Left ventricle myocardium inferior (tissue), 1 donor: ENCODE measurements around the gene NXPH1. TPM values are rescaled to one million over a fixed set of nuclear protein-coding genes. Genes with fewer than 3 reads are reported as not detected.
"Not testable (repeated sequence)": the region's sequence is repeated elsewhere in the genome, so short reads cannot be mapped to it uniquely, and the experiment has no call there.

ENCODE experiments used
- DNase-seq: peaks from one replicate; pipeline ENCODE4 v3.0.0-alpha.2; 2020
- H3K27ac ChIP-seq: fragments of 200-600 bp; replicated peaks from 2 replicates; pipeline ENCODE4 v1.8.0; 2021
- H3K27me3 ChIP-seq: fragments of 200-600 bp; 2 replicates; pipeline ENCODE4 v1.8.0; 2021; ENCODE audit warnings: low read depth
- H3K36me3 ChIP-seq: fragments of 200-600 bp; 2 replicates; pipeline ENCODE4 v1.8.0; 2021
- H3K4me1 ChIP-seq: fragments of 200-600 bp; 2 replicates; pipeline ENCODE4 v1.8.0; 2021
- H3K4me3 ChIP-seq: fragments of 200-600 bp; 2 replicates; pipeline ENCODE4 v1.8.0; 2021; ENCODE audit warnings: mild to moderate bottlenecking, moderate library complexity
- H3K9me3 ChIP-seq: fragments of 200-600 bp; replicated peaks from 2 replicates; pipeline ENCODE4 v1.8.0; 2021
- CTCF ChIP-seq: fragments of 200-600 bp; IDR thresholded peaks from 2 replicates; pipeline ENCODE4 v1.8.0; 2021; ENCODE audit warnings: antibody characterized with exemption, mild to moderate bottlenecking, borderline replicate concordance
- intact Hi-C: fragments of 100-400 bp; cut with micrococcal nuclease; formaldehyde crosslinking; loops from one replicate; pipeline ENCODE4 v1.11.0; 2022
- total RNA-seq: library from RNA; stranded (reverse); fragmentation: NEBNext Ultra II Directional; extraction: Animal tissue kit (Norgen Biotek cat#: 25700); gene quantifications from one replicate; pipeline ENCODE4 v1.2.1, GENCODE V29; 2021
- donor health status: DM: no; HTN: yes; CAD: no; lungs with severe emphysema.

The NXPH1 gene
- total RNA-seq, 1 donor from 2014 or later, result not detected

- intact Hi-C loops, result no loop called here
- H3K36me3 ChIP-seq, result no peaks in the 10 kb centered on the region
- no peaks in the 10 kb centered on the region for H3K4me1 ChIP-seq
- no peaks in the 10 kb centered on the region for H3K27me3 ChIP-seq
- H3K27ac ChIP-seq, result no peak overlapping the region
- TF ChIP-seq CTCF, result peak; percentile 50
- DNase-seq, result no peak
- no peaks in the 10 kb centered on the region for H3K9me3 ChIP-seq
- no peak overlapping the region for H3K4me3 ChIP-seq
Observed at GRCh38 chr7:8724080-8724718, 290.8 kb downstream of the NXPH1 start.

DNA sequence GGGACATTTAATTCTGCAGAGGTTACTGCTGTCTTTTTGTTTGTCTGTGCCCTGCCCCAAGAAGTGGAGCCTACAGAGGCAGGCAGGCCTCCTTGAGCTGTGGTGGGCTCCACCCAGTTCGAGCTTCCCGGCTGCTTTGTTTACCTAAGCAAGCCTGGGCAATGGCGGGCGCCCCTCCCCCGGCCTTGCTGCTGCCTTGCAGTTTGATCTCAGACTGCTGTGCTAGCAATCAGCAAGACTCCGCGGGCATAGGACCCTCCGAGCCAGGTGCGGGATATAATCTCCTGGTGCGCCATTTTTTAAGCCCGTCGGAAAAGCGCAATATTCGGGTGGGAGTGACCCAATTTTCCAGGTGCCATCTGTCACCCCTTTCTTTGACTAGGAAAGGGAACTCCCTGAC lies 298.3 kb downstream of the NXPH1 start:
- H3K4me3 ChIP-seq, H3K27ac ChIP-seq, H3K4me1 ChIP-seq, intact Hi-C loops, H3K27me3 ChIP-seq, DNase-seq, H3K36me3 ChIP-seq: not testable (repeated sequence)
- peaks cover 47% of the 10 kb centered on the region for H3K9me3 ChIP-seq

DNA sequence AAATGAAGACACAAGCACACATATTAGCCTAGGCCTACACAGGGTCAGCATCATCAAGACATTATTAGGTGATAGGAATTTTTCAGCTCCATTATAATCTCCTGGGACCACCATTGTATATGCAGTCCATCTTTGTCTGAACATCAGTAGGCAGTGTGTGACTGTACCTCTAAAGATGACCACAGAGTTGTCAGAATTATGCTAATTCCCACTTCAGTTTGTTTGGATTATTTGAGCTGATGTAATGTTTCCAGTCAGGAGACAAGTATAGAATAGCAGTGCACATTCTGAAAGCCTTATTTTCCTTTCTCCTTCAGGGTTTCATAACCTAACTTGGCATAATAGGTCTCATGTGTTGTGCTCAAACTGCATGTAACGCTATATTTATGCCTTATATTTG lies 306.4 kb downstream of the NXPH1 start:
- Histone ChIP-seq H3K27me3 (no peaks in the 10 kb centered on the region), H3K27ac (no peak overlapping the region), H3K9me3 (peaks cover 25% of the 10 kb centered on the region), H3K36me3 (no peaks in the 10 kb centered on the region), H3K4me1 (no peaks in the 10 kb centered on the region), H3K4me3 (no peak overlapping the region)
- DNase-seq, result no peak
- intact Hi-C loops, result no loop called here
- TF ChIP-seq CTCF, result no peak

DNA sequence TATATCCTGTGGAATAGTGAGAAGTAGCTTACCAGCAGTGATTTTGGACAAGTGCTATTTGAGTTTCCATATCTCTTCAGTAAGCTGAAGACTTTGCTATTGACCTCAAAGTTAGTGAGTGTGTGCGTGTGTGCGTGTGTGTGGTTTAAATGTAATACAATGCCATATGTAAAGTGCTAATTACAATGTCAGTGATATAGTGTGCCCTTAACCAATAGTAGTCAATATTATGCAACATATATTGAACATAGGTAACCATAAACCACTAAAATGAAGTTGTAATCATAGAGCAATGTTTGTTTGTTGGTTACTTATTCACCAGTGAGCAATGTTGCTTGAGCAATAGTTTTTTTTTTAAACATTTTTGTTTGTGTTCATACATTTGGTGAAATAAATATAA lies 309.4 kb downstream of the NXPH1 start:
- no peak for DNase-seq
- TF ChIP-seq CTCF, result no peak
- Histone ChIP-seq H3K4me1 (no peaks in the 10 kb centered on the region), H3K27ac (no peak overlapping the region), H3K36me3 (no peaks in the 10 kb centered on the region), H3K27me3 (no peaks in the 10 kb centered on the region), H3K9me3 (no peaks in the 10 kb centered on the region), H3K4me3 (no peak overlapping the region)
- intact Hi-C loops, result no loop called here

DNA sequence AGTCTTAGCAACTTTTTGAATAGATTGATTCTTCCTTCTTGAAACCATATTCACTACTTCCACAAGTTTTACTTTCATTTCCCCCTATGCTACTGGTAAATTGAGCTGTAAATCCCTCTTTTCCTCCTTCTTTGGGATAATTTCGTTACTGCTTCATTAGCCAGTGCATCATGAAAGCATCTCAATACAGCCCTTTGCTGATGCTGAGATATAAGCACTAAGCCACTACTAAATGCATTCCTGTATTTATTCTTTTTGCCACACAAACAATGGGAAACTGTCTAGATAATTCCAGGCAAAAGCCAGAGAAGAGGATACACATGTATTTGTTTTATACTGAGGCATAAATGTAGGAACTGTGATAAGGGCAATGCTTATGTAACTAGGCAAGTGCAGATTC lies 313.9 kb downstream of the NXPH1 start:
- no peak overlapping the region for H3K27ac ChIP-seq
- no peak overlapping the region for H3K4me3 ChIP-seq
- no peaks in the 10 kb centered on the region for H3K4me1 ChIP-seq
- no peaks in the 10 kb centered on the region for H3K9me3 ChIP-seq
- TF ChIP-seq CTCF, result no peak
- H3K36me3 ChIP-seq, result no peaks in the 10 kb centered on the region
- no peaks in the 10 kb centered on the region for H3K27me3 ChIP-seq
- DNase-seq, result no peak
- intact Hi-C loops, result no loop called here

GRCh38 chr7:8751557-8752231 lies 318.3 kb downstream of the NXPH1 start:
- H3K9me3 ChIP-seq, result no peaks in the 10 kb centered on the region
- no peaks in the 10 kb centered on the region for H3K27me3 ChIP-seq
- DNase-seq, result no peak
- H3K27ac ChIP-seq, result no peak overlapping the region
- no peak for TF ChIP-seq CTCF
- H3K4me1 ChIP-seq, result no peaks in the 10 kb centered on the region
- H3K4me3 ChIP-seq, result no peak overlapping the region
- intact Hi-C loops, result no loop called here
- no peaks in the 10 kb centered on the region for H3K36me3 ChIP-seq
